Stimulated activated CD8-positive, alpha-beta memory T cell treated with anti-CD3 and anti-CD28 coated beads, Interleukin-12 subunit alpha, Interleukin-12 subunit beta, amount 100 ng/mL, for 24 hours (primary cell): ENCODE results near the gene ERP27.
A peak's percentile ranks its signal among the peaks of the same experiment; 100 is the strongest.

ENCODE experiments used
- DNase-seq: peaks from one replicate; pipeline ENCODE4 v3.0.0-alpha.2; 2020; ENCODE audit errors: extremely low read depth

Gene ERP27

GRCh38 chr12:14936224-14936861 lies 2.0 kb downstream of the ERP27 start:
- no peak for DNase-seq

- DNase-seq: no peak
Observed at GRCh38 chr12:14935031-14935430, 3.3 kb downstream of the ERP27 start.

GRCh38 chr12:14934511-14934910 lies 3.8 kb downstream of the ERP27 start:
- no peak for DNase-seq

GRCh38 chr12:14931791-14932560 lies 6.4 kb downstream of the ERP27 start:
- no peak for DNase-seq

- DNase-seq: no peak
Observed at GRCh38 chr12:14931359-14931758, 7.0 kb downstream of the ERP27 start.

GRCh38 chr12:14930299-14930698 lies 8.0 kb downstream of the ERP27 start:
- no peak for DNase-seq

GRCh38 chr12:14928931-14929330 lies 9.4 kb downstream of the ERP27 start:
- DNase-seq: no peak

- DNase-seq: no peak
Observed at GRCh38 chr12:14927267-14927666, 11.1 kb downstream of the ERP27 start.

- DNase-seq: no peak
Observed at GRCh38 chr12:14924541-14924940, 13.8 kb downstream of the ERP27 start.

GRCh38 chr12:14923944-14924343 lies 14.4 kb downstream of the ERP27 start:
- DNase-seq: no peak

- no peak for DNase-seq
Observed at GRCh38 chr12:14921218-14921617, 17.1 kb downstream of the ERP27 start.

GRCh38 chr12:14920475-14921126 lies 17.7 kb downstream of the ERP27 start:
- DNase-seq: no peak

- DNase-seq: no peak
Observed at GRCh38 chr12:14919455-14919854, 18.9 kb downstream of the ERP27 start.

GRCh38 chr12:14915736-14916135 lies 22.6 kb downstream of the ERP27 start:
- no peak for DNase-seq

- no peak for DNase-seq
Observed at GRCh38 chr12:14913381-14913781, 25.0 kb downstream of the ERP27 start.

- no peak for DNase-seq
Observed at GRCh38 chr12:14911131-14911530, 27.2 kb downstream of the ERP27 start.

- DNase-seq: peak; percentile 3
Observed at GRCh38 chr12:14910090-14910915, 28.0 kb downstream of the ERP27 start.

GRCh38 chr12:14907953-14908352 lies 30.4 kb downstream of the ERP27 start:
- no peak for DNase-seq

GRCh38 chr12:14906114-14906513 lies 32.2 kb downstream of the ERP27 start:
- no peak for DNase-seq

GRCh38 chr12:14905269-14906004 lies 32.9 kb downstream of the ERP27 start:
- no peak for DNase-seq

GRCh38 chr12:14904854-14905253 lies 33.5 kb downstream of the ERP27 start:
- DNase-seq: no peak
